Loucy (cell line): ENCODE measurements around the gene PLXNA2.

Experiments used
- CTCF ChIP-seq: fragments of 200-600 bp; sonication (generic); conservative IDR thresholded peaks from 2 replicates; pipeline ENCODE4 v1.5.1; 2014; ENCODE audit warnings: mild to moderate bottlenecking, antibody characterized with exemption, low read length
- EZH2phosphoT487 ChIP-seq: fragments of 200-600 bp; IDR thresholded peaks from 2 replicates; pipeline ENCODE4 v1.6.1; 2018; ENCODE audit warnings: antibody characterized with exemption, mild to moderate bottlenecking, moderate library complexity, borderline replicate concordance

DNA sequence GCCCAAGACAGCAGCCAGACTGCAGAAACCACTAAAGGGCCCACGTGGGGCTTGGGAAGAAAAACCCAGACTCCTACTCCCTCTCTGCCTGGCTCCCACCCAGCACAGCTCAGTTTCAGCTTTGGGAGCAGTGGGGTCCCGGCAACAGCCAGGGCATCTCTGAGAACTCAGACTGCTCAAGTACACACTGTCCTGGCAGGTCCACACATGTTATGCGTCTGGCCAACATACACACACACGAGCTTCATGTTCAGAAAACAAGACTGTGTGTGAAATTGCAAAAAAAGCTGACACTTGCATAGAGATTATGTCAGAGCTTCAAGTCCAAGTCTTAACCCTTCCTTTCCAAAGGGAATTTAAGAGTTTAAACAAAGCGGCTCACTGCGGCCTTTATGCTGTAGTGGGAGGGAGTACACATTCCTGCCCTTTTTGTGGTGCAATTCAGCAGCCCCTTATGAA lies 196.7 kb downstream of the PLXNA2 start:
- TF ChIP-seq CTCF (no peak), EZH2phosphoT487 (no peak)
